Sigmoid colon (tissue), 7 donors: Measurements from ENCODE around the gene SLC7A6. TPM values are rescaled to one million over a fixed set of nuclear protein-coding genes. Genes with fewer than 3 reads are reported as not detected.

Source experiments
- DNase-seq: peaks from one replicate; pipeline ENCODE4 v3.0.0-alpha.2; 2019
- H3K27ac ChIP-seq, 4 donors: fragments of 200-600 bp; sonication (generic); one replicate each; pipeline ENCODE4 v1.5.1; 2016 to 2019; ENCODE audit warnings: mild to moderate bottlenecking in 1 of 4
- H3K27me3 ChIP-seq, 3 donors: fragments of 200-600 bp; sonication (generic); one replicate each; pipeline ENCODE4 v1.5.1; 2019; ENCODE audit warnings: mild to moderate bottlenecking in 1 of 3
- H3K36me3 ChIP-seq, 4 donors: fragments of 200-600 bp; sonication (generic); one replicate each; pipeline ENCODE4 v1.5.1; 2016 to 2019
- H3K4me1 ChIP-seq, 4 donors: fragments of 200-600 bp; sonication (generic); one replicate each; pipeline ENCODE4 v1.5.1; 2017 to 2019
- H3K4me3 ChIP-seq, 4 donors: fragments of 200-600 bp; sonication (generic); one replicate each; pipeline ENCODE4 v1.5.1; 2017 to 2019; ENCODE audit warnings: mild to moderate bottlenecking in 2 of 4, moderate library complexity in 1 of 4
- H3K9me3 ChIP-seq, 4 donors: fragments of 200-600 bp in 3 of 4; sonication (generic) in 3 of 4; one replicate each; pipeline versions ENCODE4 v1.5.1 to v1.6.1; 2013 to 2019
- EP300 ChIP-seq, 4 donors: sonication (generic); formaldehyde crosslinking; IDR thresholded peaks; one replicate each; pipeline ENCODE4 v1.6.1; 2017; ENCODE audit warnings: antibody characterized with exemption in 4 of 4
- POLR2A ChIP-seq, 2 donors: fragments of 450-650 bp; IDR thresholded peaks; one replicate each; pipeline ENCODE4 v1.6.1; 2016; ENCODE audit warnings: antibody characterized with exemption in 2 of 2, mild to moderate bottlenecking in 2 of 2, moderate library complexity in 2 of 2
- POLR2AphosphoS5 ChIP-seq, 4 donors: sonication (generic); formaldehyde crosslinking; IDR thresholded peaks; one replicate each; pipeline ENCODE4 v1.6.1; 2017; ENCODE audit warnings: antibody characterized with exemption in 4 of 4
- WGBS, 2 donors: extraction: QIAGEN DNeasy Blood & Tissue Kit; methylation state at CpG; one replicate each; pipeline ENCODE4 v1.1.7; 2013; 5-methylcytosine and 5-hydroxymethylcytosine counted together
- intact Hi-C: fragments of 100-400 bp; cut with DNase I; formaldehyde crosslinking; loops from one replicate; pipeline ENCODE4 v1.15.1; 2023
- polyA plus RNA-seq, 3 donors: library from polyadenylated mRNA; stranded (reverse); fragments of 200-250 nt; gene quantifications; one replicate each; pipeline ENCODE4 v1.2.3, GENCODE V29; 2013
- total RNA-seq, 4 donors: library from RNA; depleted of rRNA; stranded (reverse); fragments of >200 nt; gene quantifications; one replicate each; pipeline ENCODE4 v1.1.0, GENCODE V29; 2016
- TF ChIP-seq, protein P1 (sequence below), 4 experiments: fragments of 450-650 bp in 3 of 4; fragments of 200-600 bp in 1 of 4; IDR thresholded peaks; one replicate each; pipeline ENCODE4 v1.5.1; 2016 to 2019; ENCODE audit warnings: antibody characterized with exemption in 4 of 4, mild to moderate bottlenecking in 3 of 4, moderate library complexity in 2 of 4
- donor health status: healthy with polysubstance abuse.
- donor health status: Bipolar disorder and iron deficiency.
- donor health status: healthy.

The SLC7A6 gene
- total and polyA plus RNA-seq, 7 donors: 1.8 to 40.7 (median 26.8) TPM

DNA sequence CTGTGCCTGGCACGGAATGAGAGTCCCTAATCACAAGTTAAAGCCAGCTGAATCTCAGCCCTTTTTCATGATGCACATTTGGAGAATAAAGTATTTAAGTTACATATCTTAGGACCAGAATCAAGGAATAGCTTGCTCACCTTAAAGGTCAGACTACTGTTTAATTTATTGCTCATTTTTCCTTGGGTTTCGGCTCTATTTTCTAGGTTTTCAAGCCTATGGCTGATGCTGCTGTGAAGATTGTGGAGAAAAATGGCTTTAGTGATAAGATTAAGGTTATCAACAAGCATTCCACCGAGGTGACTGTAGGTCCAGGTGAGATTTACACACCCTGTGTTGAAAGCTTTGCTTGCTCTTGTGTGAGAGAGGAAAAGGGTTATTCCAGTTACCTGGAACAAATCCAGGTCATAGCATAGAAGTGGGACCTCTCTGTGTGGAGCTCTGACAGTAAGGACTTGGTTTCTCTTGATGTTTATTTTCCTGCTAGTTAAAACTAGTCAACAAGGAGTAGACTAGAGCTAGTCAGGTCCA lies 64.6 kb downstream of the SLC7A6 start:
- Histone ChIP-seq H3K4me3 (no peak overlapping the region), H3K27me3 (no peaks in the 10 kb centered on the region), H3K9me3 (no peaks in the 10 kb centered on the region), H3K27ac (no peak overlapping the region), H3K36me3 (peaks cover 0 to 54% (median 9%) of the 10 kb centered on the region in 4 donors), H3K4me1 (peaks cover 0 to 8% (median 0%) of the 10 kb centered on the region in 4 donors)
- WGBS, 2 donors: 32 to 52% methylated on average over 3 of the region's 3 CpGs
- no peak for TF ChIP-seq POLR2AphosphoS5 (IDR thresholded peaks at IDR 0.05)
- no peak for TF ChIP-seq EP300 (IDR thresholded peaks at IDR 0.05)
- no peak for TF ChIP-seq POLR2A (IDR thresholded peaks at IDR 0.05)
- TF ChIP-seq, protein P1, sequence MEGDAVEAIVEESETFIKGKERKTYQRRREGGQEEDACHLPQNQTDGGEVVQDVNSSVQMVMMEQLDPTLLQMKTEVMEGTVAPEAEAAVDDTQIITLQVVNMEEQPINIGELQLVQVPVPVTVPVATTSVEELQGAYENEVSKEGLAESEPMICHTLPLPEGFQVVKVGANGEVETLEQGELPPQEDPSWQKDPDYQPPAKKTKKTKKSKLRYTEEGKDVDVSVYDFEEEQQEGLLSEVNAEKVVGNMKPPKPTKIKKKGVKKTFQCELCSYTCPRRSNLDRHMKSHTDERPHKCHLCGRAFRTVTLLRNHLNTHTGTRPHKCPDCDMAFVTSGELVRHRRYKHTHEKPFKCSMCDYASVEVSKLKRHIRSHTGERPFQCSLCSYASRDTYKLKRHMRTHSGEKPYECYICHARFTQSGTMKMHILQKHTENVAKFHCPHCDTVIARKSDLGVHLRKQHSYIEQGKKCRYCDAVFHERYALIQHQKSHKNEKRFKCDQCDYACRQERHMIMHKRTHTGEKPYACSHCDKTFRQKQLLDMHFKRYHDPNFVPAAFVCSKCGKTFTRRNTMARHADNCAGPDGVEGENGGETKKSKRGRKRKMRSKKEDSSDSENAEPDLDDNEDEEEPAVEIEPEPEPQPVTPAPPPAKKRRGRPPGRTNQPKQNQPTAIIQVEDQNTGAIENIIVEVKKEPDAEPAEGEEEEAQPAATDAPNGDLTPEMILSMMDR (IDR thresholded peaks at IDR 0.05): no peak
- no peak for DNase-seq
- intact Hi-C loops: loop anchor here (1.0 kb wide), 2 partner anchors 68 to 89 kb away; no protein-coding TSS in a partner anchor

DNA sequence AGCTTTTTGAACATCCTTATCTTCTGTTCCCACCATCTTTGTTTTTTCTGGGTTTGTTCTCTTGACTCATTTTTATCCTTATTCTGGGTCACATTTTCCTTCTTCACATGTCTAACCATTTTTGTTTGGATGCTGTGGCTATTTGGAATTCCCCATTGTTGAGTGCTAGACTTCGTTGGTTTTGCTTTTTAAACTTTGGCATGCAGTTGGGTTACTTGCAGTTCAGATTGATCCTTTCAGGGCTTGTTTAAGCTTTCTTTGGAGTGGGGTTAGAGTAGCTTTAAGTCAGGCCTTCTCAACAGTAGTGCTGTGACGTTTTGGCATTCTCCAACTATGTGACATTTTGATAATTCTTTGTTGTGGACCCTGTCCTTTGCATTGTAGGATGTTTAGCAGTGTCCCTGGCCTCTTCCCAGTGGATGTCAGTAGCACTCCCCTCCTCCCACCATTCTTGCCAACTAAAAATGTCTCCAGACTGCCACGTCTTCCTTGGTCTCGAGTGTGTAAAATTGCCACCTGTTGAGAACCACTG lies 67.6 kb downstream of the SLC7A6 start:
- WGBS, 2 donors: 33 to 57% methylated on average over 4 of the region's 4 CpGs
- intact Hi-C loops: no loop called here
- DNase-seq: no peak
- Histone ChIP-seq H3K4me1 (peaks cover 0 to 8% (median 0%) of the 10 kb centered on the region in 4 donors), H3K4me3 (no peak overlapping the region), H3K9me3 (no peaks in the 10 kb centered on the region), H3K36me3 (peaks cover 0 to 33% (median 0%) of the 10 kb centered on the region in 4 donors), H3K27me3 (no peaks in the 10 kb centered on the region), H3K27ac (peak overlapping the region in 2 of 4 donors; percentile 13 to 14)
- TF ChIP-seq POLR2A (IDR thresholded peaks at IDR 0.05) (no peak), POLR2AphosphoS5 (IDR thresholded peaks at IDR 0.05) (no peak), EP300 (IDR thresholded peaks at IDR 0.05) (no peak)
- TF ChIP-seq, protein P1 (IDR thresholded peaks at IDR 0.05): no peak

DNA sequence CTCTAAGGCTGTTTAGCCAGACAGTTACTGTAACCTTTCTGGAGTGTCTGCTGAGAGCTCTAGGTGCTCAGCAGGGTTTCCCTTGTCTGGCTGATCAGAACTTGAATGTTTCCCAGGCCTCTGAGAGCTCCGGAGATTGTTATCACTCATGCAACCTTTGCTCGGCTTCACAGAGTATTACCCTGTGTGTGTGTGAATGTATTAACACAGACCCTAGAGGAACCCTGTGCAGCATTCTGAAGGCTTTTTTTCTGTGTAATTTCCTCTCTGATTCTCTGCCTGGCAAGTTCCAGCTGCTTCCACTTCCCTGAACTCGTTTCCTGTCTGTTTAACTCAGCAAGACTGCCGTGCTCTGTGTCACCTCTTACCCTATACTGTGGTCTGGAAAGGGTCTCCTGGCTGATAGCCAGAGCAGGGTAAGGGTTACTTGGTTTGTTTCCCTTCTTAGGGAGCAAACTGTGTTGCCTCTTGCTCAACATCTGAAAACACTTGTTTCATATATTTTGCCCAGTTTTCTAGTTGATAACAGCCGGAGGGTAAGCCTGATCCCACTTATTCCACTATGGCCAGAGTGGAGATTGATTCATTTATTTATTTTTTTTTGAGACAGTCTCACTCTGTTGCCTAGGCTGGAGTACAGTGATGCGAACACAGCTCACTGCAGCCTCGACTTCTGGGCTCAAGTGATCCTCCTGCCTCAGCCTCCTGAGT lies 68.2 kb downstream of the SLC7A6 start:
- Histone ChIP-seq H3K36me3 (peaks cover 3 to 33% (median 5%) of the 10 kb centered on the region in 4 donors), H3K4me3 (no peak overlapping the region), H3K4me1 (peaks cover 0 to 8% (median 0%) of the 10 kb centered on the region in 4 donors), H3K27me3 (no peaks in the 10 kb centered on the region), H3K9me3 (no peaks in the 10 kb centered on the region), H3K27ac (peak overlapping the region in 3 of 4 donors; percentile 13 to 35 (median 14))
- intact Hi-C loops: no loop called here
- 47 to 53% methylated on average over 7 of the region's 7 CpGs for WGBS, 2 donors
- no peak for DNase-seq
- no peak for TF ChIP-seq POLR2A (IDR thresholded peaks at IDR 0.05)
- peak in 1 of 4 donors; percentile 3 for TF ChIP-seq POLR2AphosphoS5 (IDR thresholded peaks at IDR 0.05)

DNA sequence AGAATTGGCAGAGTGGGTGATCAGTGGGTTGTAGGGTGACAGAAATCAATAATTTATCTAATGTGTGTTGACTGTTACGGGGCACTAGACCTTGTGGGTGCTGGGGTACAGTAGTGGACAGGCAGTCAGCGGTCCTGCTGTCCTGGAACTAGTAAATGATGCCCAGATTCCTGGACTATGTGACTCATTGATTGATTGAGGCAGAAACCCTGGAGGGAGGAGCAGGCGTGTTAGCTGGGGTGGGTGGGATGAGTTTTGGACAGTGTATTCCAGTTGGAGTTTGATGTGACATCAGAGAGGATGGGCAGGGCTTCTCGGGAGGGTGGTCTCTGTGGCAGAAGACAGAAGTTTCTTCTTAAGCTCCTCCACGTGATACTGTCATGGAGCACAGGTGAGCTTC lies 70.8 kb downstream of the SLC7A6 start:
- intact Hi-C loops: no loop called here
- no peak for DNase-seq
- 91 to 93% methylated on average over 5 of the region's 5 CpGs for WGBS, 2 donors
- Histone ChIP-seq H3K36me3 (peaks cover 17 to 52% (median 29%) of the 10 kb centered on the region in 4 donors), H3K27ac (no peak overlapping the region), H3K27me3 (no peaks in the 10 kb centered on the region), H3K4me1 (peaks cover 0 to 8% (median 0%) of the 10 kb centered on the region in 4 donors), H3K9me3 (no peaks in the 10 kb centered on the region), H3K4me3 (no peak overlapping the region)
- TF ChIP-seq, protein P1 (IDR thresholded peaks at IDR 0.05): no peak
- TF ChIP-seq POLR2AphosphoS5 (IDR thresholded peaks at IDR 0.05) (no peak), EP300 (IDR thresholded peaks at IDR 0.05) (no peak), POLR2A (IDR thresholded peaks at IDR 0.05) (no peak)
